ENCODE results near the gene LRRC28. TPM values are rescaled to one million over a fixed set of nuclear protein-coding genes. Genes with fewer than 3 reads are reported as not detected.

LRRC28 gene
- total RNA-seq, 1 donor from 2014 or later = 28.8 TPM

DNA sequence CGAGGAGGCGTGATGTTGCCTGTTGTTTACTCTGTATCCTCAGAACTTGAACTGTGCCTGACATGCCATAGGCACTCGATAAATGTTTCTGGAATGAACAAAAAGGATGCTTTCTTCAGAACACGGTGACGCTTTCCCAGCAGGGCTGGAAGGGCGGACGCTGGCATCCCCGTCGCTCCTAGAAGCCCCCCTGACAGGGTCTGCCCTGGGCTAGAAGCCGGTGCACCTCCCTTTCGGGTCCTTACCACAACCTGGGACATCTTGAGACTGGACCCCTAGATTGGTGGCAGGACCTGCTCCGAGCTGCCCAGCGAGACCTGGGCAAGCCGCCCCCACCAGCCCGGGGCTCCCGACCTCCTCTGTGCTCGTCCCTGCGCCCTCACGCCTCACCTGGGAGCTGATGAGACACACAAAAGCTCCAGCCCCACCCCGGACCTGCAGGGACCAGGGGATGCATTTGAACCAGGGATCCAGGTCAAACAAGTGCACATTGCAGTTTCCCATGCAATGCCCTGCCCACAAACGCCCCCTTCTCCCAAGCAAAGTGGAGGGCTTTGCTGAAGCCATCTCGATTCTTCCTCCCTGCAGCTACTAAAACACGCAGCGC is 183.3 kb downstream of the LRRC28 start:
- Mint-ChIP-seq H3K9me3 (no peaks in the 10 kb centered on the region), H3K36me3 (ENCODE audit: low read depth) (no peaks in the 10 kb centered on the region), H3K4me1 (peaks cover 19% of the 10 kb centered on the region), H3K27me3 (ENCODE audit: low read depth) (no peaks in the 10 kb centered on the region), H3K27ac (ENCODE audit: unreplicated experiment) (no peak overlapping the region), H3K4me3 (no peak overlapping the region)
- TF ChIP-seq CTCF (conservative IDR thresholded peaks at IDR 0.05) = no peak
- no peak for DNase-seq (ENCODE audit: low read depth, low spot score)

- no peak for DNase-seq (ENCODE audit: low read depth, low spot score)
- no peaks in the 10 kb centered on the region for H3K27me3 Mint-ChIP-seq (ENCODE audit: low read depth)
- peaks cover 19% of the 10 kb centered on the region for H3K4me1 Mint-ChIP-seq
- H3K9me3 Mint-ChIP-seq = no peaks in the 10 kb centered on the region
- no peak overlapping the region for H3K4me3 Mint-ChIP-seq
- H3K27ac Mint-ChIP-seq (ENCODE audit: unreplicated experiment) = no peak overlapping the region
- H3K36me3 Mint-ChIP-seq (ENCODE audit: low read depth) = no peaks in the 10 kb centered on the region
- TF ChIP-seq CTCF (conservative IDR thresholded peaks at IDR 0.05) = no peak
These were observed 183.9 kb downstream of the LRRC28 start for GRCh38 chr15:99435113-99435695.

GRCh38 chr15:99435877-99436541 is 184.7 kb downstream of the LRRC28 start:
- H3K4me1 Mint-ChIP-seq = peaks cover 19% of the 10 kb centered on the region
- H3K27me3 Mint-ChIP-seq (ENCODE audit: low read depth) = no peaks in the 10 kb centered on the region
- DNase-seq (ENCODE audit: low read depth, low spot score) = no peak
- no peaks in the 10 kb centered on the region for H3K36me3 Mint-ChIP-seq (ENCODE audit: low read depth)
- TF ChIP-seq CTCF (conservative IDR thresholded peaks at IDR 0.05) = no peak
- no peak overlapping the region for H3K4me3 Mint-ChIP-seq
- no peaks in the 10 kb centered on the region for H3K9me3 Mint-ChIP-seq
- peak overlapping the region; percentile 27 for H3K27ac Mint-ChIP-seq (ENCODE audit: unreplicated experiment)

DNA sequence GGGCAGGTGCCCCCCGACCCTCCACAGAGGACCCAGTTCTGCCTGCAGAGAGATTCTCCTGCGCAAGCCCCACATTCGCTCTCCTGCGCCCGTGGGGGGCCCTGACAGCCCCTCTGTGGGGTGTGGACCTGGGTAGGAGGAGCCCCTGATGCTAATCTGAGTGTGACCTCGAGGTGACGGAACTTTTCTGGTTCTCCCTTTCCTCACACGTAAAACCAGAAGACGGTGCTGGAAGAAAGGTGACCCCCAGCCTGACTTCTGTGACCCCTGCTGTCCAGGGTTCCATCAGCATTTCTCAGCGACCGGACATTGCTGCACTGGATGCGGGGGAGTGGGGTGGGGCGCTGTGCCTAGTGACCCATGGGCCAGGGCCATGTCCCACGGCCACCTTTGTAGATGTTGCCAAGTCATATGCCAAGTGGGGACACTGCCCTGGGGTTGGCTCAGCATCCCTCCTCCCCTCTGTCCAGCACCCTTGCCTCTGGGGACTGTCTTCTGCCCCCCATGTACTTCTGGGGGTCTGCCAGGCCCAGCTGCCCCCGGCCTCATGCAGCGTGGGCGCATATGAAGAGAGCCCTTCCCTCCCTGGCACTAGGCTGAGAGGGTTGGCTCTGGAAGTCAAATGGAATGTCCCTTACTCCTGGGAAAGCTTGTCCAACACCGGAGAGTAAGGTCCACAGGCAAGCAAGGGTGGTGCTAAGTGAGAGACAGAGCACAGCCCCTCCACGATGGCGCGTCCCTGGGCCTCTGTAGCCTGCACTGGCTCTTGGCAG is 185.4 kb downstream of the LRRC28 start:
- no peak for DNase-seq (ENCODE audit: low read depth, low spot score)
- peaks cover 19% of the 10 kb centered on the region for H3K4me1 Mint-ChIP-seq
- H3K27ac Mint-ChIP-seq (ENCODE audit: unreplicated experiment) = peak overlapping the region; percentile 27
- no peaks in the 10 kb centered on the region for H3K27me3 Mint-ChIP-seq (ENCODE audit: low read depth)
- TF ChIP-seq CTCF (conservative IDR thresholded peaks at IDR 0.05) = no peak
- H3K9me3 Mint-ChIP-seq = no peaks in the 10 kb centered on the region
- no peak overlapping the region for H3K4me3 Mint-ChIP-seq
- no peaks in the 10 kb centered on the region for H3K36me3 Mint-ChIP-seq (ENCODE audit: low read depth)

DNA sequence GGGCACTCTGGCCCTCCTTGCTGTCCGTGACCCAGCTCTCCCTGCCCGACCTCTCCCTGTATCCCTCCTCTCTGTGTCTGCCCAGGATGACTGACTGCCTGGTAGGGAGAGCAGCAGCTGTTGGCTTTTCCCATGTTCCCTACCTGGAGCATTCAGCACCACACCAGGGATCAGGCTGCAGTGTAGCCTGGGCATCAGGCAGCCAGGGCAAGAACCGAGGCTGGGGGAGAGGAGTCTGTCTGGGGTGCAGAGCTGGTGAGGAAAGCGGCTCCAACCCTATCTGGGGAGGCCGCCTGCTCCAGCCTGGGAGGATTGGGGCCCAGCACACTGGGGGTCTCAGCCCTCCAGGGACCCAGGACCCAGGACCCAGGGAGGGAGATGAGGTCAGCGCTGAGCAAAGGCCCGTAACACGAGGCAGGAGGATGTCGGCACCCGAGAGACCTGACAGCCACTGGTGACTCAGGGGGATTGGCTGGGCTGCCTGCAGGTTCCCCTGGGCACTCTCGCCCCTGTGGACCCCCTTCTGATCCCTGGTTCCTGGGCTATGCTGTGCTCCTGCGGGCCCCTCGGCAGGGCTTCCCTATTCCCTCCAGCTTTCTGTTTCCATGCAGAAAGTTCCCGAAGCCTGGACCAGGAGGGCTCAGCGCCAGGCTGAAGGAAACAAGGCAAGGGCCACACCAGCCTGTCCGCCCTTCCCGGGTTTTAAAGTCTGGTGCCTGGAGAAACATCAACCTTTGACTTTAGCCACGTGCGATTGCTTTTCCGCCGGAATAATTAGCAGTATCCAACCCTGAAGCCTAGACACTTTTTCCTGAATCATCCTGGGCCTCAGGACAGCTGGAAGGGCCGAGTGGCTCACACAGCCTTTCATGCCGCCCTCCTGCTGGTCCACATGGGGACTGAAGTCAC is 186.3 kb downstream of the LRRC28 start:
- H3K27ac Mint-ChIP-seq (ENCODE audit: unreplicated experiment) = no peak overlapping the region
- no peak overlapping the region for H3K4me3 Mint-ChIP-seq
- H3K4me1 Mint-ChIP-seq = peaks cover 19% of the 10 kb centered on the region
- H3K36me3 Mint-ChIP-seq (ENCODE audit: low read depth) = no peaks in the 10 kb centered on the region
- H3K9me3 Mint-ChIP-seq = no peaks in the 10 kb centered on the region
- TF ChIP-seq CTCF (conservative IDR thresholded peaks at IDR 0.05) = no peak
- H3K27me3 Mint-ChIP-seq (ENCODE audit: low read depth) = no peaks in the 10 kb centered on the region
- DNase-seq (ENCODE audit: low read depth, low spot score) = no peak
